Astrocyte of the hippocampus (primary cell): ENCODE measurements around the gene RFFL.

Experiments used
- DNase-seq: peaks from one replicate; pipeline ENCODE4 v3.0.0; 2011; ENCODE audit warnings: low read depth, low spot score

RFFL gene

GRCh38 chr17:34974794-34975785 lies 88.4 kb downstream of the RFFL start:
- no peak for DNase-seq

GRCh38 chr17:34974179-34974578 lies 89.3 kb downstream of the RFFL start:
- no peak for DNase-seq

- DNase-seq: peak; percentile 97
These were observed 102.2 kb downstream of the RFFL start, which contains the start of the genes CCT6B and ZNF830 for GRCh38 chr17:34961093-34961911. Gene CCT6B (minus strand): TSS chr17:34961460. CDS start chr17:34961393, 67 bp downstream. Gene ZNF830 (plus strand): TSS chr17:34961540. CDS start chr17:34961567, 27 bp downstream.

- no peak for DNase-seq
These were observed 105.1 kb downstream of the RFFL start for GRCh38 chr17:34958438-34958837.
